Activated T-cell treated with anti-CD3 and anti-CD28 coated beads, Interleukin-2, amount 50 U/mL, for 72 hours (primary cell): ENCODE measurements around the gene NOTUM. TPM values are rescaled to one million over a fixed set of nuclear protein-coding genes. Genes with fewer than 3 reads are reported as not detected.
A peak's percentile ranks its signal among the peaks of the same experiment; 100 is the strongest.

Experiments
- ATAC-seq, 2 donors: fragments of 150-1000 bp; cut with Tn5 transposase; replicated peaks in 1 of 2; 2 replicates each; pipeline ENCODE4 v1.10.0; 2021; ENCODE audit warnings: moderate library complexity in 2 of 2, mild to moderate bottlenecking in 1 of 2
- DNase-seq, 2 donors: peaks; one replicate each; pipeline ENCODE4 v3.0.0; 2021 to 2022; ENCODE audit warnings: mixed read lengths in 1 of 2
- H3K27ac Mint-ChIP-seq: one replicate; pipeline ENCODE4 v1.8.0; 2022; ENCODE audit warnings: mild to moderate bottlenecking, moderate library complexity, mixed read lengths
- H3K27me3 Mint-ChIP-seq: one replicate; pipeline ENCODE4 v1.8.0; 2022; ENCODE audit warnings: low read depth, mixed read lengths
- H3K36me3 Mint-ChIP-seq, 2 donors: one replicate each; pipeline ENCODE4 v1.8.0; 2022; ENCODE audit warnings: mixed read lengths in 2 of 2, mild to moderate bottlenecking in 1 of 2; ENCODE audit not compliant: insufficient read depth in 2 of 2
- H3K4me1 Mint-ChIP-seq: one replicate; pipeline ENCODE4 v1.8.0; 2022; ENCODE audit warnings: low read depth, mixed read lengths
- H3K4me3 Mint-ChIP-seq, 2 donors: one replicate each; pipeline ENCODE4 v1.8.0; 2022; ENCODE audit warnings: mild to moderate bottlenecking in 2 of 2, mixed read lengths in 2 of 2, moderate library complexity in 2 of 2
- H3K9me3 Mint-ChIP-seq, 2 donors: one replicate each; pipeline ENCODE4 v1.8.0; 2022; ENCODE audit warnings: mixed read lengths in 2 of 2
- total RNA-seq, 2 donors: library from RNA; stranded (reverse); gene quantifications; one replicate each; pipeline ENCODE4 v1.2.3, GENCODE V29; 2022

Gene NOTUM
- total RNA-seq, 2 donors from 2014 or later: 0.76 to 1.4 TPM

GRCh38 chr17:81928544-81929252 is 32.3 kb downstream of the NOTUM start:
- no peak overlapping the region for H3K27ac Mint-ChIP-seq
- DNase-seq (no peak), ATAC-seq (no peak)
- peaks cover 46% of the 10 kb centered on the region for H3K4me1 Mint-ChIP-seq
- H3K9me3 Mint-ChIP-seq: no peaks in the 10 kb centered on the region
- H3K36me3 Mint-ChIP-seq: peaks cover 2 to 4% of the 10 kb centered on the region in 2 donors
- no peaks in the 10 kb centered on the region for H3K27me3 Mint-ChIP-seq
- H3K4me3 Mint-ChIP-seq: peak overlapping the region; percentile 75 to 77

GRCh38 chr17:81927653-81928543 is 33.1 kb downstream of the NOTUM start, which contains the start of gene MAFG:
TSS of gene MAFG (minus strand) at chr17:81927735. CDS start at chr17:81923185, 4,550 bp downstream.
- Mint-ChIP-seq H3K27ac (peak within 1 kb of the TSS; percentile 92), H3K9me3 (no peaks in the 10 kb centered on the region), H3K27me3 (no peaks in the 10 kb centered on the region), H3K4me3 (peak within 1 kb of the TSS; percentile 95 to 97), H3K4me1 (peaks cover 44% of the 10 kb centered on the region), H3K36me3 (peaks cover under 1 to 2% of the 10 kb centered on the region in 2 donors)
- ATAC-seq: peak; percentile 74 to 78
- DNase-seq: peak; percentile 91 to 93

- Mint-ChIP-seq H3K27ac (no peak overlapping the region), H3K4me1 (peaks cover 41% of the 10 kb centered on the region), H3K27me3 (no peaks in the 10 kb centered on the region), H3K9me3 (no peaks in the 10 kb centered on the region), H3K4me3 (peak overlapping the region; percentile 75 to 97), H3K36me3 (peaks cover 2% of the 10 kb centered on the region in 2 donors)
- ATAC-seq: peak; percentile 13 to 34
- DNase-seq: no peak
These were observed 33.8 kb downstream of the NOTUM start for GRCh38 chr17:81927152-81927652.

- H3K4me3 Mint-ChIP-seq: peak overlapping the region; percentile 95 to 97
- H3K27ac Mint-ChIP-seq: peak overlapping the region; percentile 92
- DNase-seq (peak; percentile 72 to 87), ATAC-seq (peak; percentile 46 to 54)
- H3K36me3 Mint-ChIP-seq: peaks cover 2% of the 10 kb centered on the region in 2 donors
- H3K9me3 Mint-ChIP-seq: no peaks in the 10 kb centered on the region
- H3K27me3 Mint-ChIP-seq: no peaks in the 10 kb centered on the region
- peaks cover 41% of the 10 kb centered on the region for H3K4me1 Mint-ChIP-seq
These were observed 34.4 kb downstream of the NOTUM start for GRCh38 chr17:81926451-81927151.

GRCh38 chr17:81925860-81926450 is 35.0 kb downstream of the NOTUM start:
- peak overlapping the region; percentile 92 for H3K27ac Mint-ChIP-seq
- peaks cover 2% of the 10 kb centered on the region in 2 donors for H3K36me3 Mint-ChIP-seq
- ATAC-seq (no peak), DNase-seq (no peak)
- peaks cover 40% of the 10 kb centered on the region for H3K4me1 Mint-ChIP-seq
- H3K4me3 Mint-ChIP-seq: peak overlapping the region; percentile 95 to 97
- H3K9me3 Mint-ChIP-seq: no peaks in the 10 kb centered on the region
- no peaks in the 10 kb centered on the region for H3K27me3 Mint-ChIP-seq

- DNase-seq (no peak), ATAC-seq (no peak)
- H3K4me1 Mint-ChIP-seq: peaks cover 38% of the 10 kb centered on the region
- H3K27me3 Mint-ChIP-seq: no peaks in the 10 kb centered on the region
- no peaks in the 10 kb centered on the region for H3K9me3 Mint-ChIP-seq
- peak overlapping the region; percentile 18 to 97 for H3K4me3 Mint-ChIP-seq
- H3K27ac Mint-ChIP-seq: no peak overlapping the region
- H3K36me3 Mint-ChIP-seq: peaks cover 2% of the 10 kb centered on the region in 2 donors
These were observed 36.1 kb downstream of the NOTUM start for GRCh38 chr17:81924557-81925532.

GRCh38 chr17:81923302-81924260 is 37.4 kb downstream of the NOTUM start:
- H3K4me3 Mint-ChIP-seq: peak overlapping the region in 1 of 2 donors; percentile 97
- H3K36me3 Mint-ChIP-seq: peaks cover 2% of the 10 kb centered on the region in 2 donors
- DNase-seq: no peak
- no peak overlapping the region for H3K27ac Mint-ChIP-seq
- no peaks in the 10 kb centered on the region for H3K27me3 Mint-ChIP-seq
- peaks cover 39% of the 10 kb centered on the region for H3K4me1 Mint-ChIP-seq
- H3K9me3 Mint-ChIP-seq: no peaks in the 10 kb centered on the region
- no peak for ATAC-seq

GRCh38 chr17:81922566-81923301 is 38.3 kb downstream of the NOTUM start:
- Mint-ChIP-seq H3K4me3 (peak overlapping the region in 1 of 2 donors; percentile 58), H3K27me3 (no peaks in the 10 kb centered on the region), H3K9me3 (no peaks in the 10 kb centered on the region), H3K27ac (no peak overlapping the region), H3K4me1 (peaks cover 46% of the 10 kb centered on the region), H3K36me3 (peaks cover 2% of the 10 kb centered on the region in 2 donors)
- no peak for ATAC-seq
- DNase-seq: no peak

- Mint-ChIP-seq H3K36me3 (peaks cover 0 to 2% of the 10 kb centered on the region in 2 donors), H3K27me3 (no peaks in the 10 kb centered on the region), H3K4me3 (no peak overlapping the region), H3K9me3 (no peaks in the 10 kb centered on the region), H3K4me1 (peaks cover 49% of the 10 kb centered on the region), H3K27ac (no peak overlapping the region)
- DNase-seq (no peak), ATAC-seq (no peak)
These were observed 38.9 kb downstream of the NOTUM start for GRCh38 chr17:81921996-81922565.

GRCh38 chr17:81921537-81921862 is 39.5 kb downstream of the NOTUM start:
- DNase-seq (no peak), ATAC-seq (no peak)
- no peaks in the 10 kb centered on the region for H3K9me3 Mint-ChIP-seq
- H3K36me3 Mint-ChIP-seq: peaks cover 0 to 2% of the 10 kb centered on the region in 2 donors
- no peak overlapping the region for H3K27ac Mint-ChIP-seq
- H3K4me1 Mint-ChIP-seq: peaks cover 54% of the 10 kb centered on the region
- no peak overlapping the region for H3K4me3 Mint-ChIP-seq
- no peaks in the 10 kb centered on the region for H3K27me3 Mint-ChIP-seq
